Measurements from ENCODE around the gene NSG2.
"Not testable (repeated sequence)": the region's sequence is repeated elsewhere in the genome, so short reads cannot be mapped to it uniquely, and the experiment has no call there.

NSG2 gene

GRCh38 chr5:174106997-174107655, 61.6 kb downstream of the NSG2 start:
- no peak for DNase-seq

GRCh38 chr5:174108745-174109144, 63.2 kb downstream of the NSG2 start:
- DNase-seq = no peak

GRCh38 chr5:174109698-174110260, 64.3 kb downstream of the NSG2 start:
- DNase-seq = no peak

DNA sequence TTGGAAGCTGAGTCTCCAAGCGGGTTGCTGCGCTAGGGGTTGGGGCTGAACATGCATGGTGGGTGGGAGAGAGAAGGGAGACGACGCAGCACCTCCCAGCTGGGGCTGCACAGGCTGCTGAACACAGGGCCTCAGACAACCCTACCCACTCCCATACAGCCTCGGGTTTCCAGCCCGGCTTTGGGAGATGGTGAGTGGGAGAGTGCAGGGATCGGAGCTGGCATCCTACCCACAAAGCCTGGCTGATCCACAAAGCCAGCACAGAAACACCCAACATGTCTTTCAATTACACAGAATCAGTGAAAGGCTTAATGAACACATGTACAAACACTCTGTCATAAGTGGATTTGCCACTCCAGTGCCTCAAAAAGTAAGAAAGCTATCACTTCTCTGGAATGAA, 64.8 kb downstream of the NSG2 start:
- no peak for DNase-seq

DNA sequence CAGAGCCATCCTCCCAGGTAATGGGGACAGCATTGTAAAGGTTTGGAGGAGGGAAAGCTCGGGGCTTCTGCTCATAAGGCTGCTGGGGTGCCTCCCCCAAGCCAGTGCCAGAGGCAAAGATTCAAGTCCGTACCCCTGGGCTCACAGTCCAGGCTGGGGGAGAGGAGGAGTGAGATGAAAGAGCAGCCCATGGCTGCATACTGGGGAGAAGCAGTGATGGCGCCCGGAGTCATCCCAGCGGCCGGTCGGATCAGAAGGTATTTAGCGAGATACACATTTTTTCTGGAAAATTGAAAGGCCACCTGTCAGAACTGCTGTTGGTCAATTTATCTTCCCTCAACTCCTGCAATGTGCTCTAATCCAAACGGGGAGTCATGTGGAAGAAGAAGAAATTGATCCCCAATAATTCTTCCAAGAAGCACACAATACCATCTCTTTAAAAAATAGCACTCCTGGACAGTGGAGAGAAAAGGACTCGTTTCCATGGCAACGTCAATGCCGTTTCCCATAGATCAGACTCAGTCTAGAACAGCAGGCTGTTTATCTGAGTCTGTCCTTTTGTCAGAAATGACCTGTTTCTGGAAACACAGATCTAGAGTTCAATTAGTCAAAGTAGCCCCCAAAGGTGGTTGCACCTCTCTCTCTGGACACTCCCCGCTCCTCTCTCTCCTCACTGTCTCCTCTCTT, 65.9 kb downstream of the NSG2 start:
- no peak for DNase-seq

- DNase-seq = no peak
Measured at GRCh38 chr5:174115226-174115625, 69.7 kb downstream of the NSG2 start.

DNA sequence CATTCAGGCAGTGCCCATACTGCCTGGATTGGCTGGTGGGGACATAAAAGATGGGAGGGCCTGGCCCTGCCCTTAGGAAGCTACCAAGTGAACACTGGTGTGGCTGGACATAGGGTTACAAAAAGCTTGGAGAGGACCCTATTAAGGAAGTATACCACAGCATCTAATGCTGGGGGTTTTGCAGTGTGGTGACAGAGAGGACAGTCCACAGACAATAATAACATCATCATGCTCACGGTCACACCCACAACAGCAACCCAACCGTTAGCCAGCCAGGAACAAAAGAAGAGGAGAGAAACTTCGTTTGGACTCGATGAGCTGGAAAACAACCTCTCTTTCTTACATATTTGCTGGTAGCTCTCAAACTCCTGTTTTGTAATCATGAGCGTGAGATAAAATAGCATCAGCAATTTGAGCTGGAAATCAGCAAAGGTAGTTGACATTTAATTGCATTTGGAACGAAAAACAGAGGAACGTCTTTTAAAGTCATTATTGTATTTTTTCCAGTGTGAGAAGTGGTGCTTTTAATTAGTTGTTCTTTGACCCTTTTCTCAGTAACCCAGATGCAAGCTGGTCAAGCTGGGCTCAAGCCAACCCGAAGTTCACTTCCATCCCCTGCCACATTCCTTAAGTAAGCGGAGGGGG, 73.4 kb downstream of the NSG2 start:
- DNase-seq = no peak

DNA sequence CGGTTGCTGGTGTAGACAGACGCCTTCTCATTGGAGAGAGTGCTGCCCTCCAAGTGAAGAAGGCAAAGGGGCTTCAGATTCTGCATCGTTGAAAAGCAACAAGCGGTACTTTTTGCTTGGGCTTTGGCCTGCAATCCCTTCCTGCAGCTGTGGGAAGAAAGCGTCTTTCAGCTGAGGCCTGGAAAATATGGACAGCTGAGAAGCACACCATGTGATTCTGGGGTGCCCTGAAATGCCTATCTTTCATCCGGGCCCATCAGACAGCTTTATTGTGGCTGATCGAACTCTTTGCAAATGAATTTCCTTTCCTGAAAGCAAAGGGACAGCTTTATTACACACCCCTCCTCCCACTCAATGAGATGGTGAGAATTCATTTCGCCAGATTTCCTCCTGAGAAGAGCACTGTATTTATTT, 74.0 kb downstream of the NSG2 start:
- no peak for DNase-seq

- DNase-seq = no peak
Measured at GRCh38 chr5:174120401-174121005, 75.0 kb downstream of the NSG2 start.

GRCh38 chr5:174134545-174134944, 89.0 kb downstream of the NSG2 start:
- DNase-seq = no peak

DNA sequence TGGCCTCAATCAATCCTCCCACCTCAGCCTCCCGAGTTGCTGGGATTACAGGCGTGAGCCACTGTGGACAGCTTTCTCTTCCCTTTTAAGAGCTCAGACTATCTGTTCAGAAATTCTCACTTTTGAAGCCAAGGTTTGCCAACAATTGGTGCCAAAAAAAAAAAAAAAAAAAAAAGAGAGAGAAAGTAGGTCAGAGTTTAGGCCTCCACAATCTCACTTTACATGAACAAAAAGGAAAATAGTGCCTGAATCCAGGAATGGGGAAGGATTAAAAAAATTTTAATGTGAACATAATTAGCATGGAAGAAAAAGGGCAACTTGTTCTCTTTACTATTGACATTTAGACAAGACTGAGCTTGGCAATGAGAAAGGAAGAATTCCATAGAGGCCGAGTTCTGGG, 94.1 kb downstream of the NSG2 start:
- DNase-seq = no peak

DNA sequence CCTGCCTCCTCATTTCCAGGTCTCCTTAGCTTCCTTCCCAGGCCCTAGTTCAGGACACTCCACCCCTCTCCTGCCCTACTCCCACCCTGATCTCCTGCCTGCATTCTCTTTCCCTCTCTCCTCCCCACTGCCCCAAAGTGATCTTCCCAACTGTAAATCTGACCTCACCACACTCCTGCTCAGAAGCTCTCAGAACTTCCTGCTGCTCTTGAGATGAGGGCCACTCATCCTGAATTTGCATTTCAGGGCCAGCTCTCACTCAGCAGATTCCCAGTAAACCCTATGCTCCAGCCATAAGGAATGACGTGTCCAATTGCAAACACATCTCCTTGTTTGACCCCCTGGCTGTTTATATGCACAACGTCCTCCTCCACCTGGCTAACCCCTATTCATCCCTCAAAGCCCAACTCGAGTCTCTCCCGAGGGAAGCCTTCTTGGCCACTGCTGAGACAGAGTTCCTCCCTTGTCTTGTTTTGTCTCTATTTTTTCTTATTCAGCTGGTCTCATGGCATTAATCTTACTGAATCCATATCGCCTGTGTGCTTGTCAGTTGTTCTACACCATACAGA, 95.0 kb downstream of the NSG2 start:
- DNase-seq = no peak

DNA sequence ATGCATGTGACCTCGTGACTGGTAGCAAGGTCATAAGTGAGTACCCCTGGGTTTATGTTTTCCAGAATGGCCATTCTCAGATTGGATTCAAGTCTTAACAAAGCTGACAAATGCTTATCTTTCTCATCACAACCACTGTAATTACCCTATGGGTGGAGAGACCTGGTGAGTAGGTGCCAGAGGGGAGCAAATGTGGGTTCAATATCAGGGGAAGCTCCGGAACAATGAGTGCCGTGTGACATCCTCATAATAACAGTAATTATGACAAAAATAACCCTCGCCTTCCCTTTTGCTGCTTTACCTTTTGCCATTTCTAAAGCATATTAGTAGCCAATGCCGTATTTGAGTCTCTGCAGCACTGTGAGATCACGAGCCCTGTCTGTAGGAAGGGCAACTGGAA, 95.9 kb downstream of the NSG2 start:
- DNase-seq = no peak

- no peak for DNase-seq
Measured at GRCh38 chr5:174145091-174145490, 99.6 kb downstream of the NSG2 start.

DNA sequence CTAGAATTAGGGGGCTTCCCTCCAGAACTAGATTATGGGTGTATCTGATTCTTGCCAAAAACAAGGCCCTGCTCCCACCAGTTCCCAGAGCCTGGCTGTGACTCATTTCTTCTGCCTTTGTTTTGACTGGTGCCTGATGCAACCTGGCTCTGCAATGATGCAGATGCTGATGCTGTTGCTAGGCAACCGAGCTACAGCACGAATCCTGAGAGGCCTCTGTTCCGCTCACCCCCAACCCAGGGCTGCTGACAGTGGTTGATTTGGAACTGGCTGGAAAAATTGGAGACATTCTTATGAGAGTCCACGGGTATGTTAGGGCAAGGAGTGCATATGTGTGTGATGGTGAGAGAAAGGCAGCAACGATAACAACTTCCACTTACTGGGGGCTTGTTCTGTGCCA, 100.3 kb downstream of the NSG2 start:
- peak; percentile 3 for DNase-seq

GRCh38 chr5:174146556-174146955, 101.0 kb downstream of the NSG2 start:
- no peak for DNase-seq

GRCh38 chr5:174147012-174147411, 101.5 kb downstream of the NSG2 start:
- DNase-seq = not testable (repeated sequence)

DNA sequence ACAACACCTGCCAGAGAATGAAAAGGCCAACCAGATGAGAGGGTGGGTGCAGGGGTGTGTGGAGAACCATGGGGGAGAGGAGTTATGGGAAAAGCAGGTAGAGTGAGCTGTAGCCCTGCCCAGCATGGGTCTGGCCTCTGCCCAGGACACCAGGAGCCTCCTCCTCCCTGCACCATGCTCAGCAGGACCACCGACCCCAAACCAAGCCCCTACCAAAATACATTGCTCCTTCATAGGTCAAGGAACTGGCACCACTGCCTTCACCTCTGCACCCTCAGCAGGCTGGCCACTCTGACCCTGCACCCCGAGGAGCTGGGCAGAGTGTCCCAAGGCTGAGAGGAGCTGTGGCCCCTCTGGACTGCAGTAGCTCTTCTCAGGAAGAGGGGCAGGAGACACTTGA, 102.0 kb downstream of the NSG2 start:
- no peak for DNase-seq

GRCh38 chr5:174148721-174149120, 103.2 kb downstream of the NSG2 start:
- no peak for DNase-seq

DNA sequence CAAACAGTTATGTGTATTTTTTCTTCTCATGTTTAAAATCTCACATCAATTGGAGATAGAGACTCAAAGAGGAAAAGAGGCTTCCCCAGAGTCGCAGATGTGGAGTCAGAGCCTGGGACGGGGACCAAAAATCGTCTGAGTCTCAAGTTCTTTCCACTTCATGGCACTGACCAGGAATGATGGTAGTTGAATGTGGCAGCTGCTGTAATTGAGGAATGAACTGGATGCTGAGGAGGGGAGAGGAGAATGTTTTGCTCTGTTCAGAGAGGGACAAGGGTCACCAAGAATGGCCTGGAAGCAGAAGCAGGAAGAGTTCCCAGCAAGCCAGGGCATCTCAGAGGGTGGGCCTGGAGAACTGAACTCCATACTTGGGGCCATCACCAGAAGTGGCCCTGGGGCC, 103.9 kb downstream of the NSG2 start:
- DNase-seq = no peak

DNA sequence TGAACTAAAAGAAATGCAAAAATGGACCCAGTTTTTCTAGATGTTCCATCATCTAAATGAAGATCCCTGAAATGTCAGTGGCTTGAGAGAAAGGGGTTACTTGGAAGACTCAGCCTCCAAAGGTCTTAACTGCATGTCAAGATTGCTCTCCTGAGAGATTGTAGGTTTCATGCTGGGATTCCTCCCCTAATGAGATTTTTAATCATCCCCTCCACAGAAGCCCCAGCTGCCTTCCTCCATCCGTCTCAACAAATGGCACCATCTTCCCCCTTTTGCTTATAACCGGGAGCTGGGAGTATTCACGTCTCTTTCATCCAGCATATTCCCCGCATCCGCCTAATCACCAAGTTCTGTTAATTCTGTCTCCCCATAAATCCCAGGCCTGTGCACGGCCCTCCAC, 104.5 kb downstream of the NSG2 start:
- no peak for DNase-seq

- no peak for DNase-seq
Measured at GRCh38 chr5:174151599-174152181, 106.2 kb downstream of the NSG2 start.

DNA sequence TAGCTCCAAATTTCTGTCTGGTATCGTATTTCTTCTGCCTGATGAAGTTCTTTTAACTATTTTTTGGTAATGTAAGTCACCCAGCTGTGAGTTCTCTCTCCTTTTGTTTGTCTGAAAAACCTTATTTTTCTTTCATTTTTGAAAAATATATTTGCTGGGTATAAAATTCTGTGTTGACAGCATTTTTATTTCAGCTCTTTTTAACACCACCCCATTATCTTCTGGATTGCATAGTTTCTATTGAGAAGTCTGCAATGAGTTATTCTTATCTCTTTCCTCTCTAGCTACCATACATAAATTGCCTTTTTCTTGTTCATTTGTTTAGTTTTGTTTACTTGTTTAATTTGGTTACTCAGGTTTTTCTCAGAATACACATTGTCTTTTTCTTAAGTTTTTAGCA, 109.1 kb downstream of the NSG2 start:
- no peak for DNase-seq

Measured in fibroblast of skin of right quadriceps (primary cell).